Effector CD8-positive, alpha-beta T cell (primary cell): ENCODE measurements around the gene CST7.

ENCODE experiments used
- DNase-seq: peaks from one replicate; lab custom pipeline; 2025; lab: John Stamatoyannopoulos, UW

The CST7 gene

DNA sequence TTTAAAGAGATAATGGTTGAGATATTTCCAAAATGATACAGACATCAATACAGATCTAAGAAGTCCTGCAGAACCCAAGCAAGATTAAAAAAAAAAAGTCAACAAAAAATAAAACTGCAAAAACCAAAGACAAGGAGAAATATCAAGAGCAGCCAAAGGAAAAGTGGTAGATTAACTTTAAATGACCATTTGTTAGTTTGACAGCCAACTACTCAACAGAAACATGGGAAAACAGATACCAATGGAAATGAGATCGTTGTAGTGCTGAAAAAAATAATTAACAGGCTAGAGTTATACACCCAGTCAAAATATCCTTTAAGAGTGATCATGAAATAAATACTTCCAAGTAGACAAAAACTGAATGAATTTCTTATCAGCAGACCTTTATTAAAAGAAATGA lies 53.9 kb downstream of the CST7 start:
- no peak for DNase-seq

DNA sequence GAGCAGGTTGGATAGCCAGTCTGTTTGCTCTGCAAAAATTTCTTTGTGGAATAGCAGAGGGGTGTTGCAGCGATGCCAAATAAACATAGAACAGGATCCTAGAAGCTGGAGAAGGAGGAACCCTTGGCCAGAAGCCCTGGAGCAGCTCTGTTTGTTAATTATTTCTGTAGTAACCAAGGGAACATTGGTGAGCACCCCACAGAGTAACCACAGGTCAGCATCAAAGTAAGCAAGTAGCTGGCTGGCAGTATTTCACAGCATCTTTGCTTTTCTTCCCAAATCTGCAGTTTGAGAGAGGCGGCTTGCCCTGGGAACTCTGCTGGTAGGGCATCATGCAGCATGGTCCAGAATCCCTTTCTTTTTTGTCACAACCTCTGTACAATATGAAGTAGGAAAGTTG lies 56.2 kb downstream of the CST7 start:
- DNase-seq: no peak

DNA sequence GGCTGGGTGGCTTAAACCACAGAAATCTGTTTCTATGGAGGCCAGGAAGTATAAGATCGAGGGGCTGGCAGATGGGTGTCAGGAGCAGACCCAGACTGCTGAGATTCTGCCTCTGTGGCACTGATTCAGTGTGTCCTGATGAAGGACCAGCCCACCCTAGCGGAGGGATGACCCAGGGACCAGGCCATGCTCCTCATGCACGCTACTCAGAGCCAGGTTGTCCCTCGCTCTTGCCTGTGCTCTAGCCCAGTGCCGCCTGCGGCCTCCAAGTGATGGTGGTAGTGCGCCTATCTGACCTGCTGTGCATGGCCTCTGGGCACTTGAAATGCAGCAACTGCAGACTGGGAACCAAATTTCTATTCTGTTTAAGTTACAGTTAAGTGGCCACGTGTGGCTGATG lies 56.6 kb downstream of the CST7 start:
- no peak for DNase-seq

DNA sequence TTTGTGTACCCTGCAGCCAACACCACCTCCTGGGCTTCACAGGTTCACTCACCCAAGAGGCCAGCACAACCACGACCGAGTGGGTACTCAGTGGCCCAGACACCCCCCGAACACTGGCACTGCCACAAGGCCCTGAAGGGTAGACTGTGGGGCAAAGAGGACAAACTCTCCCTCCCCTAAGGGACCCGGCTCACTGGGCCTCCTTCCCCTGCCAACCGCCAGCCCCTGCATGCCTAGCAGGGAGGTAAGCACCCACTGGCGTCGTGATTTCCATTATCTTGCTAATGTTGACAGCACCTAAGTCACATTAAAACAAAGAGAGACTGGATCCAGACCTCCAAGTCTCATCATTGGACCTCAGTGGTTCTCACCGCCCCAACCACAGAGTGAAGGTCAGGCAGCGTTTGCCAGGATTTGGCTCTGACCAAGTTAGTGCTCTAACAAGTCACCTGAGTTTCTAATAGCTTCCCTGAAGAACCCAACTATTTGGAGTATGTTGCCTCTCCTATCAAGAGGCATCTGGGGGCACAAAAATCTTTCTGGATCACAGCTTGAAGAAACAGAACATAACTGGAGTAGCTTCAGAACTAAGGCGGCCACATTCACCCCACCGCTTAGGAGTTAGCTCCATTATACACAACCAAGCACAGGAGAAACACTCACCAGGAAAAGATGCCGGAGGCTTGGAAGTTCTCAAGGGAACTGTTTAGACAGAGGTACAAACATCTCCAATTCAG lies 57.5 kb downstream of the CST7 start:
- no peak for DNase-seq

DNA sequence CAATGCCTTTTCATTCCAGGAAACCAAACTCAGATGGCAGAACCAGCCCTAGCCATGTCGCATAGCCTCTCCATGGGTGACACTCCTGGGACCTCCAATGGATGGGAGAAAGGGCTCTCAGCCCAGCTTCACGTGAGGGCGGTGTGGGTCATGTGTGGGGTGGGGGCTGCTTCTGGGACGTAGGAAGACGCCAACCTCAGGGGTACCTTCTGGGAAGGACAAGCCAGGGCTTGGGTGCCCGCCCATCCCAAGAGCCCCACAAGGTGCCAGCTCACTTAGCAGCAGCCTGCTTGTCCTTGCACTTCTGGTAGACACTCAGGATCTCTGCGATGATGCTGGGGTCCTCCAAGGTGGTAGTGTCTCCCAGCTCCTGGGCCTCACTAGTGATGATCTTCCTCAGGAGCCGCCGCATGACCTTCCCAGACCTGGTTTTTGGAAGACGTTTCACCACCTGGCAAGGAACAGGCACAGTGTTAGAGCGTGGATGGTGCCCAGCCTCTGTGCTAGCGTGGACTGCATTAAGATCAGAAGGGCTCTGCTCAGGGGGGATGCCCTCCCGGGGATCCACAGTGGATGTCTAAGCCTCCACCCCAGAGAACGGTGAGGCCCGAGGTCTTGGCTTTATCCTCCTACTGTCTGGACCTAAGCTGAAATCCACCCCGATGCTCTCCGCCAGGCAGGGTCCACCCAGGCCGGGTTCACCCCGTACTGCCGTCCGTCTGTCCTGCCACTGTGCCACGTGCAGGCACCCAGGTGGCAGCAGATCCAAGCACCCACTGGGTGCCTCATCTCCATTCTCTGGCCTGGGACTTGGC lies 58.6 kb downstream of the CST7 start:
- no peak for DNase-seq

DNA sequence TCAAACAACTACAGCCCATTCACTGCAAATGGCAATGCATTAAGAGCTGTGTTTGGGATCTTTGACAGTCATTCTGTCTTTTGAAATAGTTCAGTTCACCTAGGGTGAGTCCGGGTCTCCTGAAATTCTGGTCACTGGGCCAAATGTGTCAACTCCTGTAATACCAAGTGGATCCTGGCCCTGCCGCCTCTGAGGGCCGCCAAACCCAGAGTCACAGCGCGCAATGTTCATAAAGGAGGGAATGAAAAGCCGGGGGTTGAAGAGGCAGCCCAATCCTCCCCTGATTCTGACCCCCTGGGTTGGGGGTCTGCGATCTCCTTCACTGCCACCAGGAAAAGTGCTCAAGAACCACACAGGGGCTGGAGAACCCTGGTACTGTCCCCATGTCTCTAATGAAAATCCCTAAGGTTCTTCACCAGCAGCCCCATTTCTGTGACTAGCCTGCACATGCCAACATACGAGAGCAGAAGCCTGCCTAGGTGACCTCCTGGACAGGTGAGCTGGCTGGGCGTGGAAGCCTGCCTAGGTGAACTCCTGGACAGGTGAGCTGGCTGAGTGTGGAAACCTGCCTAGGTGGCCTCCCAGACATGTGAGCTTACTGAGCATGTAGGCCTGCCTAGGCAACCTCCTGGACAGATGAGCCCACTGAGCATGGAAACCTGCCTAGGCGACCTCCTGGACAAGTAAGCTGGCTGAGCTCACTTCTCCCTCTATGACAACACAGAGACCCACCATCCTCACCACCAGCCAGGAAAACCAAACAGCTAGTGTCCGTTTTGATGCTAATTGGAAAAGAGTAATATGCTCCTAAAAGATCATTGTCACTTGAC lies 59.5 kb downstream of the CST7 start:
- DNase-seq: no peak
